GM21529 (cell line): Measurements from ENCODE around the gene MICB.
"Not testable (repeated sequence)": the region's sequence is repeated elsewhere in the genome, so short reads cannot be mapped to it uniquely, and the experiment has no call there.

Experiments used
- ATAC-seq: cut with Tn5 transposase; IDR thresholded peaks from one replicate; pipeline ENCODE4 v1.9.1; 2021; ENCODE audit not compliant: unreplicated experiment

Gene MICB

DNA sequence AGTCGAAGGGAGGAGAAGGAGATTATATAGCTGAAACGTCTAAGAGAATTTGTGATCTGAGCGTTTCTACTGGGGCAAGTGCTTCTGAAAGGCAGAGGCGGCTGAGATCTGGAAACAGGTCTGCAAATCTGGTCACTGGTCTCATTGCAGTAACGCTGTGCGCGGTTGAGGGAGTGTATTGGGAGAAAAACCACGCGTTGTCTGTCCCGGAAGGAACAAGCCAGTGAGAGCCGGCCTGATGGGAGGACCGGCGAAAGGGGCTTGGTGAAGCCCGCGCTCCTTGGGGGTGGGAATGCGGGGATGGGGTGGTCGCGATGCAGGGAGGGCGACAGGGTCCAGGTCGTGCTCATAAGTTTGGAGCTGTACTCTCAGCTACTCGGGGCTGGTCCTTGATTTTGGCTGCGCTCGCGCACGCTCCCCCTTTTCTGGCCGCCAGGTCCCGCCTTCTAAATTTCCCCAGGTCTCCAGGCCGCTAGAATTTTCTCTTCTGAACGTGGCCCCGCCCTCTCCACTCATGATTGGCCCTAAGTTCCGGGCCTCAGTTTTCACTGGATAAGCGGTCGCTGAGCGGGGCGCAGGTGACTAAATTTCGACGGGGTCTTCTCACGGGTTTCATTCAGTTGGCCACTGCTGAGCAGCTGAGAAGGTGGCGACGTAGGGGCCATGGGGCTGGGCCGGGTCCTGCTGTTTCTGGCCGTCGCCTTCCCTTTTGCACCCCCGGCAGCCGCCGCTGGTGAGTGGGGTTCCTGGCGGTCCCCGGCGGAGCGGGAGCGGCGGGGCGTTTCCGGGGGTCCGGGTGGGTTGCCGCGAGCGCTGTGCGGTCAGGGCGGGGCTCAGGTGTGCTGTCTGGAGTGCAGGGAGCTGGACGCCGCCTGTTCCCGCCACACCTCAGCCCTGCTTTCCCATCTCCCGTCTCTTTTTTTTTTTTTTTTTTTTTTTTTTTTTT is at the start of gene MICB:
MICB (plus strand) TSS at position 615 of the 946 bp plus-strand sequence; CDS start at position 664, 49 bp downstream.
- peak; percentile 57 for ATAC-seq

DNA sequence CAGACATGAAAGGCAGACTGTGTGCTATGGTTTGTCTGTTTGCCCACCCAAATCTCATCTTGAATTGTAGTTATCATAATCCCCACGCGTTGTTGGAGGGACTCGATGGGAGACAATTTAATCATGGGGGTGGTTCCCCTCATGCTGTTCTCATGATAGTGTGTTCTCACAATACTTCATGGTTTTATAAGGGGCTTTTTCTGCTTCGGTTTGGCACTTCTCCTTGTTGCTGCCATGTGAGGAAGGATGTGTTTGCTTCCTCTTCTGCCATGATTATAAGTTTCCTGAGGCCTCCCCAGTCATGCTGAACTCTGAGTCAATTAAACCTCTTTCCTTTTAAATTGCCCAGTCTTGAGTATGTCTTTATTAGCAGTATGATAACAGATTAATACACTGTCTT is 47.2 kb upstream of the MICB start:
- no peak for ATAC-seq

DNA sequence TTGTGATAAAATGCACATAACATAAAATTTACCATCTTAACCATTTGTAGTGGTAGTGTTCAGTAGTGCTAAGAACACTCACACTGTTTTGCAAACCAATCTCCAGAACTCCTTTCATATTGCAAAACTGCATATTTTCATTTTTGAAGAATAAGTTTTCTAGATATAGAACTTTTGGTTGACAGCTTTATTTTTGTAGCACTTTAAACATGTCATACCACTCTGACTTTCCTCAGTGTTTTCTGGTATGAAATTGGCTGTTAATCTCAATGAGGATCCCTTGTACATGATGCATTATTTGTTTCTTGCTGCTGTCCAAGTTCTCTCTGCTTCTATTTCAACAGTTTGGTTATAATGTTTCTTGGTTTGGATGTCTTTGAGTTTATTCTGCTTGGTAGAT is 45.1 kb upstream of the MICB start:
- ATAC-seq: no peak

DNA sequence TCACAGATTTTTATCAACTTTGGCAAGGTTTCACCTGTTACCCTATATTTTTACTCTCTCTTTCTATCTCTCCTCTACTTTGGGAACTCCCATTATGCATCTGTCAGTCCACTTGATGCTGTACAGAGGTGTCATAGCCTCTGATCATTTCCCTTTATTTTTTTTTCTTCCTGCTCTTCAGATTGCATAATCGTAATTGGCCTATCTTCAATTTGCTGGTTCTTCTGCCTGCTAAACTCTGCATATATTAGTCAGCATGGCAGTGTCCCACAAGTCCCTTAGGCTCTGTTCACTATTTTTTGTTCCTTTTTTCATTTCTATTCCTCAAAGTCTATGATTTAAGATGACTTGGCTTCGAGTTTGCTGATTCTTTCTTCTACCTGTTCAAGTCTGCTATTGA is 44.7 kb upstream of the MICB start:
- no peak for ATAC-seq

DNA sequence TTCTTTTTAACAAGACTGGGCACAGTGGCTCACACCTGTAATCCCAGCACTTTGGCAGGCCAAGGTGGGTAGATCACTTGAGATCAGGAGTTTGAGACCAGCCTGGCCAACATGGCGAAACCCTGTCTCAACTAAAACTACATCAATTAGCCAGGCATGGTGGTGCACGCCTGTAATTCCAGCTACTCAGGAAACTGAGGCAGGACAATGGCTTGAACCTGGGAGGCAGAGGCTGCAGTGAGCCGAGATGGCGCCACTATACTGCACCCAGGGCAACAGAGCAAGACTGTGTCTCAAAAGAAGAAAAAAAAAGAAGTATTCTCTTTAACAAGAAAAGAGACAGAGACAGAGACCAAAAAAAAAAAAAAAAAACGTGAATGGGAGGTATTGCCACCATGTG is 38.1 kb upstream of the MICB start:
- ATAC-seq: not testable (repeated sequence)

DNA sequence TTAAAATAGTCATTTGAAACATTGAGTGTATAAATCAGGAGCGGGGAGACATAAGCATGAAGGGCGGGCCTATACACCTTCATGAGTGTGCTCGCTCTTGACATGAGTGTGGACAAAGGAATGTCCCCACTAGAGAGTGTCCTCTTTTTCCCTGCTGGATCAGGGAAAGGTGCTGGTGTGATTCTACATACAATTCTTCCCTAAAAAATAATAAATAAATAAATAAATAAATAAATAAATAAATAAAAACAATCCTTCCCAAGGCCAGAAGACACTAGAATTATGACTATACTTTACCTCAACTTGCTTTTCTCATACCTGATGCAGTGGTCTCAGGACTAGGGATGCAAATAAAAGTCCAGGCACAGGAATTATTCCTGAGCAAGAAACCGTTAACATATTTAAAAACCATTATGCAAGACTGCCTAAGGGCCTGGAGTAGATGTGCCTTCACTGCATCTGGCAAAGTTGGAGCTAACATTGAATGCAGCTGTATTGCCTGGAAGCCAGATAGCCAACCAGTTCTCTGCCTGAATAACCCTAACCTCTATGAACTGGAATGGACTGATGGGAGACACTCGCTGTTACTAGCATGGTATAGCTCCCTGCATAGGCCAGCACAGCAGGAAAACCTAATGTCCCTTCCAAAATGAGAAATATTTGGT is 37.5 kb upstream of the MICB start:
- ATAC-seq: no peak

DNA sequence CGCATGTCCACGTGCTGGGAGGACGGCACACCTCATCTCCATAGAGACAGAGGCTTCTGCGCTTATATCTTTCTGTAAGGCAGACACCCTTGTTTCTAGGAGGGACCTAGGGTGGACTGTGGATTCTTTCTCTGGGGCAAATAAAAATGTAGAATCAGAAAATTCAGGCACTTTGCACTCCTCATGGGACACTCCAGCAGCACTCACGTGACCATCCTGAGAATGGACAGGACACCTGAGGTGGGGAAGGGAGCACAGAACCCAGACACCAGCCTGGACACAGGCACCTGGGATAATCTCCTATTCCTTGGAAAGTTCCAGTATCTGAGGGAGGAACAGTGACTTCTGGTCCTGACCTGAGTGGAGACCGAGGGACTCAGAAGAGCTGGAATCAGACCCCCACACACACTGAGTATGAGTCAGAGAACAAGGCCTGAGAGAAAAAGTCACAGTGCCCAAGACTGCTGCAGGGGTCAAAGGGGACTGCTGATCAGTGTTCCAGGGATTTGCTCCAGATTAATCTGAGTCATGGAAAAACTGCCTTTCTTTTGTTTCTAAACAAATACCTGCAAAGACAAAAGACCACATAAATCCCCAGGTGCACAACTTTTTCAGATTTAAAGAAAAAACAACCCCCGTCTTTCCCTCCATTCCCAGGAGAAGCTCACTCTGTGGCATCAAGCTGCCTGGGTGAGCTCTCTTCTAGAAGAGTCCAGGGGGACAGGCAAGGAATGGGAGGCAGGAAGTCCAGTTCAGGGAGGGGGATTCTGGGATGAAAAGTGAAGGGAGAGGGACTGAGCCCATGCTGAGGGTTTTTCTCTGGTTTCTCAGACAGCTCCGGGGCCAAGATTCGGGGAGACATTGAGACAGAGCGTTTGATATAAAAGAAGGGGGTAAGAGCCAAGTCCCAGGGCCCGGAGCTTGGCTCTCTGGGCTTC is 35.6 kb upstream of the MICB start:
- no peak for ATAC-seq

DNA sequence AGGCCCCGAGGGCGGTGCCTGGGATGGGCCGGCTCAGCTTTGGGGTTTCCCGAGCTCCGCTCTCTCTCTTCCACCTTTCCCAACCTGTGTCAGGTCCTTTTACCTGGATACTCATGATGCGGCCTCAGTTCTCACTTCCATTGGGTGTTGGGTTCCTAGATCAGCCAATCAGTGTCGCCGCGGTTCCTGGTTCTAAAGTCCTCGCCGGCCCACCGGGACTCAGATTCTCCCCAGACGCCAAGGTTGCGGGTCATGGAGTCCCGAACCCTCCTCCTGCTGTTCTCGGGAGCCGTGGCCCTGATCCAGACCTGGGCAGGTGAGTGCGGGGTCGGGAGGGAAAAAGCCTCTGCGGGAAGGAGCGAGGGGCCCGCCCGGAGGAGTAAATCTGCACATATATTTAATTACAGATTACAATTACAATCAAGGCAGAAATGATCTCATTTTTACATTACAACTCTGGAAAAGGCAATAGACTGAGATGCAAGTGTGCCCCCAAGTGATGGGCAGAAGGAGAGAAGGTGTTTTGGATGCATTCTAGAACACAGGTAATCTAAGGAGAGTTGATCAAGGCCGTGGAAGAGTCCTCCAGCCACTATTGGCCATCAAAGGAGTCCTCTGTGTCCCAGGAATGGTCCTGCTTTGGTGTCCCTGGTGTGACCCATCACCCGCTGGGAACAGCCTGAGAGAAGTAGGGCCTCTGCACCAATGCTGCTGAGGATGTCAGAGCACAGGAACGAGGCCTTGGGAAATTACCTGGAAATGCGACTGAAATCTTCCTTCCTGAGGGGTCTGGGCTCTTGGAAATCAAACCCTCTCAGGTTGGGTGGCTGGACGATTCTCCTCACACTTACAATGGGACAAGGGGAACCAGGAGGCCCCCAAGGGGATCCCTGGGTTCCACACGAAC is 34.7 kb upstream of the MICB start:
- ATAC-seq: peak; percentile 90

DNA sequence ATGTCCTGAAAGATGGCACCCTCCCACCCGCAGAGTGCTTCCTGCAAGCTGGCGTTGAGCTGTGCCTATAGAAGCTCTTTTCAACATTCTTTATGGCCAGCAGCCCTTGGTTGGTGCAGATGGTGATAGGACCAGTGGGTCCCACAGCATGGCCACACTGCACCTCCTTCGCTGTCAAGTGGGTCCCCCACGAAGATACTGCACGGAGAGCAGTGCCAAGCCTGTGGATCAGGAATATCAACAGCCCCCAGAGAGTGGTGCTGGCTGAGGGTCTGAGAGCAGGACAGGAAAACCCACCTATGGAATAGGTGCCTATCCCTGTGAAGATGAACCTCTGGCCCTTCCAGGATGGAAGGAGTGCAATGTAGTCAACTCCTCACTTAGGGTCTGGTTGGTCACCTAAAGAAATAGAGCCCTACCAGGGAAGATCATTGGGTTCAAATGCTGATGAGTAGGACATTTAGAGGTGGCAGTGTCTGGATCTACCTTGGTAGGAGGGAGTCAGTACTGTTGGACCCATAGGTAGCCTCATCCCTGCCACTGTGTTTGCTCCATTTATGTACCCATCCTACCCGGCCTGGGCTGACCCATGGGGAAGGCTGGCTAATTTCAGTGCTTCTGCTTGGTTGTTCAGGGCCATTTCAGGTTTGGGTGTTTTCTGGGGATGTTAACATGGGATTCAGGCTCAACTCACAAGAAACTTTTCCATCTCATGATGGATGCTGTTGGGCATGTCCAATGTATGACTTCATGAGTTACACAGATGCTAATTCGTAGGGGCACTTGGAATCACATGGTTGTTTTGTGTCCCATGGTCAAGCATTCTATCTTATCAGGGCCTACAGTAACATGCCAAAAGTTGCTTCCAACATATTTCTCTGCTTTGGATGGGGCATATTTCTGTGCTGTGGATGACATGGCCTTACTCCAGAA is 33.4 kb upstream of the MICB start:
- ATAC-seq: no peak

DNA sequence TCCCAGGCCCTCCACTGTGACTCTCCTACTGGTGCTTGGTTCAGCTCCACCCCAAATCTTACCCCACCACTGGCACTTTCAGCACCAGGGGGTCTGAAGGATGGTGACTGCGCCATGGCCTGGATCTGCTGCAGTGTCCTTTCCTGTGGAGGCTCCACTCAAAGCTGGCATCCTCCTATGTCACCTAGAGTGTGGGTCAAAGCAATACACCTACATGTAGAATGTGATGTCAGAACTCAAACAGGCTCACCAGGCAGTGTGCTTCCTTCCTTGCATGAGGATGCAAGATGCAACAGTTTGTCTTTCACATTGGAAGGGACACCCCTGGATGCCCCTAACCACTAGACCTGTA is 32.8 kb upstream of the MICB start:
- ATAC-seq: no peak

DNA sequence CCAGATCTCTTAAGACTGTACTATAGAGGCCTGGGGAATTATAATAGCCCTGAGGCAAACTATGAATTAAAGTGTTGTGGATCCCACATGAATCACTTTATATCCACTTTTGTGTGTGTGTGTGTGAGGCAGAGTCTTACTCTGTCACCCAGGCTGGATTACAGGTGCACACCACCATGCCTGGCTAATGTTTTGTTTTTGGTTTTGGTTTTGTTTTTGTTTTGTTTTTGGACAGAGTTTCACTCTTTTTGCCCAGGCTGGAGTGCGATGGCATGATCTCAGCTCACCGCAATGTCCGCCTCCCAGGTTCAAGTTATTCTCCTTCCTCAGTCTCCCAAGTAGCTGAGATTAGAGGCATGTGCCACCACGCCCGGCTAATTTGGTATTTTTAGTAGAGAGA is 32.2 kb upstream of the MICB start:
- ATAC-seq: no peak

DNA sequence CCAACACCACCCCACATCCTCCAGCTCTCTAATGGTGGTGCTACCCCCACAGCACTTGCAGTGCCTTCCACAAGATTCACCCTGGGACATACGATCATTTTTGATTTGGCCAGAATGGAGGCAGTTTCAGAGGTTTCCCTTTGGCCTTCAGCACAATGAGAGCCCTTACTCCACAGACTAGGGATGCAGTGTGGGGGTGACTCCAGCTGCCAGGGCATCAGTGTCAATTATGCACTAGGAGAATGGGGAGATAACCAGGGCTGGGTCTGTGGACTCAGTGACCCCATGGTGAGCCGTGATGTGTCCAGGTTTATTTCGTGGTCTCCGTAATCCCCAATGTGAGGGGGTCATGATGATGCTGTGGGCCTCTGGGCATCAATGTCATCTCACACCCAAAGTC is 31.5 kb upstream of the MICB start:
- no peak for ATAC-seq

DNA sequence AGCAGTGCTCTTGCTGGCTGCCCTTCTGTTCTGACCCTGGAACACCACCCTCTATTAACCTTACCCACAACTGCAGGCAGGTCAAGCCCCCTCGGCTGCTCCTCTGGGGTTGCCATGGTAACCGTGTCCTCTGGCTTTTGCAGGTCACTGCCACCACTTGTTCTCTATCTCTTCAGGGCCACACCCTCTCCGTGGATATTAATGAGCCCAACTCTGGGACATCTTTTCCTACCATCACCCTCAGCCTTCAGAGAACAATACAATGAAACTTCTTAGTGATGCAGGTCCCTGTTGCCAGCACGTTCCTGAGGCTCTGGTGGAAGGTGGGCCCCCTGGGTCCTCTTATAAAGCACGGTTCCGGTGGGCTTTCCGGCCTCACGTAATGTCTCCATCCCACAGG is 30.8 kb upstream of the MICB start:
- ATAC-seq: no peak

DNA sequence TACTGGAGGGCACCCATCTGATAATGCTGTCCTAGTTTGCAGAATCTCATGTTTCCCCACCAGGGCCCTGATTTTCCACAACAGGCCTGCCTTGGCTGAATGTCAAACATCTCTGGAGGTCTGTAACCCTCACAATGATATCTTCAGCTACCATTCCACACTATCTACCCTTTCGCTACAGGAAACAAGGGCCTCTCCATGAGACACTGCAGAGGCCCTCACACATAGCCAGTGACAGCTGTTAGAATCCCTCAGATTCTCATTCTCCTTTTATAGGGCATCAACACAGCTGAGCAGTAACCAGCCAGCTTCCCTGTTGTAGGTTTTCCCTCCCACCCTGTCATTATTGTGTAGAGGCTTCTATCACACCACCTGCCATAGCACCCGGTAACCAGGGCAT is 29.6 kb upstream of the MICB start:
- ATAC-seq: no peak

DNA sequence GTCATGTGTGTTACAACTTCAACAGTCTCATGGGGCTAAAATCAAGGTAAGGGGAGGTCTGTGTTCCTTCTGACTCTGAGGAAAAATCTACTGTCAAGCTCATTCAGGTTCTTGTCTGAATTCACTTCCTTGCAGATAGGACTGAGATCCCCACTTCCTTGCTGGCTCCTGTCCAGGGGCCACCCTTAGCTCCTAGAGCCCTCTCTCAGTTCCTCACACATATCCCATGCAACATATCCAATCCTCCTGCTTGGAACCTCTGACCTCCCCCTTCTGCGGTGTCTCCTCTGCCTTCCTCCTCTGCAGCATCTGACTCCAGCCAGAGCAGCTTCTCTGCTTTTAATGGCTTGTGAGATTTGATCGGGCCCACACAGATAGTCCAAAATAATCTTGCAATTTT is 27.1 kb upstream of the MICB start:
- ATAC-seq: no peak

DNA sequence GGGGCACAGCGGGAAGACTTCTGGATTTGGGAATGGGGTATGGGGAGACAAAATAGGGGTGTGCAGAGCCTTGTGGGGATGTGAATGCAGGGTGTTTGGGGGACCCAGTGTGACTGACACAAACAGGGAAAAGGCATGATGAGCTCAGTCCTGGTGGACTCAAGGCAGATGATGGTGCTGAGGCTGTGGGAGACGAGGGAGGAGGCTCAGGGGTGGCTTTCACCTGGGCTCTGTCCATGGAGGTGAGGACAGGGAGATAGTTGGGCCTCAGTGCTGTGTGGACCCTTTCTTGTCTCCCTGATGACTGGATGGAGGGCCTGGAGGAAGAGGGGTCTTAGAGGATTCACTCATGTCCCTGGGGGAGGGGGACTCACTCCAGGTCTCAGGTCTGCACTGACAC is 26.2 kb upstream of the MICB start:
- ATAC-seq: no peak

DNA sequence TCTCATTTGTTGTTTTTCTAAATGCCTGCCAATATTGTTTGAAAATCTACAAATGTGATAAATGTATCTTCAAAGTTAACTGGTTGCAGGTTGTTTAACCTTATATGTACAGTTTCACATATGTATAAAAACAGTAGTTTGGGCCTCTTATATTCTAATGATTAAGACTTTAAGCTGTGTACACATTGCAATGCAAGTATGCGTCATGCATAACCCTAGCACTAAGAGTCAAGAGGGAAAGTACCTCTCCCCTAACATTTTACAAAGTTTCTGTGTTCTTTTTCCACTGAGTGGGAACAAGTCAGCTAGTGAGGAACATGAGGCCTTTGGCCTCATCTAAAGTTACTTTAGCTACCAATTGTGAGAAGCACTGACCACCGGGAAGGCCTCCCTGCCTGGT is 25.7 kb upstream of the MICB start:
- no peak for ATAC-seq

DNA sequence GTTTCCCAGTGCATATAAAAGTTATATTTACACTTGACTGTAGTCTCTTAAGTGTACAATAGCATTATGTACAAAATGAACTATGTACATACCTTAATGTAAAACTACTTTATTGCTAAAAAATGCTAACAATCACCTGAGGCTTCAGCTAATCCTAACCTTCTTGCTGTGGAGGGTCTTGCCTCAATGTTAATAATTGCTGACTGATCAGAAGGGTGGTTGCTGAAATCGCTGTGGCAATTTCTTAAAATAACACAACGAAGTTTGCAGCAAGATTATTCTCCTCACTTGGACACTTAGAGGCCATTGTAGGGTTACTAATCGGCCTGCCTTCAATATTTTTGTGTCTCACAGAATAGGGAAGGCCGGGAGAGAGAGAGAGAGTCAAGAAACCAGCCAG is 24.7 kb upstream of the MICB start:
- no peak for ATAC-seq
